GM13976 (cell line): ENCODE measurements around the gene TIAM2.

Experiments used
- DNase-seq: peaks from one replicate; pipeline ENCODE4 v3.0.0; 2012; ENCODE audit warnings: low spot score
- CTCF ChIP-seq: IDR thresholded peaks from 2 replicates; pipeline ENCODE4 v1.5.1; 2012; ENCODE audit warnings: borderline replicate concordance, mild to moderate bottlenecking; ENCODE audit not compliant: insufficient read depth; ENCODE audit errors: extremely low read depth, missing control alignments, control extremely low read depth
- in situ Hi-C: fragments of 300-500 bp; cut with MboI; formaldehyde crosslinking; loops from one replicate; pipeline ENCODE4 v1.12.0; 2022; ENCODE audit warnings: low sequenced_read_pairs, mixed read lengths, inconsistent platforms; ENCODE audit not compliant: unreplicated experiment

Gene TIAM2

GRCh38 chr6:155047523-155047922 is 52.4 kb downstream of the TIAM2 start:
- in situ Hi-C loops, result no loop called here
- no peak for TF ChIP-seq CTCF
- no peak for DNase-seq

- DNase-seq, result peak; percentile 66
- in situ Hi-C loops, result no loop called here
- TF ChIP-seq CTCF, result no peak
Measured at GRCh38 chr6:155050311-155050710, 55.2 kb downstream of the TIAM2 start.

- no peak for TF ChIP-seq CTCF
- no peak for DNase-seq
- in situ Hi-C loops, result no loop called here
Measured at GRCh38 chr6:155054491-155055250, 59.6 kb downstream of the TIAM2 start.

GRCh38 chr6:155055729-155056128 is 60.6 kb downstream of the TIAM2 start:
- TF ChIP-seq CTCF, result no peak
- in situ Hi-C loops, result no loop called here
- DNase-seq, result no peak

GRCh38 chr6:155056756-155057155 is 61.6 kb downstream of the TIAM2 start:
- in situ Hi-C loops, result no loop called here
- no peak for TF ChIP-seq CTCF
- DNase-seq, result no peak

GRCh38 chr6:155061381-155061780 is 66.3 kb downstream of the TIAM2 start:
- in situ Hi-C loops, result no loop called here
- no peak for TF ChIP-seq CTCF
- DNase-seq, result no peak
